DND-41 (cell line): ENCODE data around the gene NT5M.
A peak's percentile ranks its signal among the peaks of the same experiment; 100 is the strongest.

Source experiments
- ATAC-seq: fragments of 200-7000 bp; cut with Tn5 transposase; 3 replicates; pipeline ENCODE4 v1.9.1; 2021; ENCODE audit warnings: low read depth; ENCODE audit not compliant: insufficient read depth
- DNase-seq: peaks from one replicate; pipeline ENCODE4 v3.0.0-alpha.2; 2020
- H2AFZ ChIP-seq: 2 replicates; pipeline ENCODE4 v1.6.0; 2012; ENCODE audit warnings: low read depth, low read length
- H3K27ac ChIP-seq: 2 replicates; pipeline ENCODE4 v1.5.1; 2012; ENCODE audit warnings: low read length, inconsistent platforms
- H3K27me3 ChIP-seq: fragments of 200-600 bp; sonication (generic); 2 replicates; pipeline ENCODE4 v1.6.0; 2012; ENCODE audit warnings: low read length, mild to moderate bottlenecking, inconsistent platforms; ENCODE audit not compliant: insufficient read depth, poor library complexity
- H3K36me3 ChIP-seq: 2 replicates; pipeline ENCODE4 v1.5.1; 2012; ENCODE audit warnings: low read length, inconsistent platforms; ENCODE audit not compliant: insufficient read depth
- H3K4me1 ChIP-seq: 2 replicates; pipeline ENCODE4 v1.5.1; 2012; ENCODE audit warnings: mild to moderate bottlenecking, low read length; ENCODE audit not compliant: insufficient read depth
- H3K4me2 ChIP-seq: 2 replicates; pipeline ENCODE4 v1.6.0; 2012; ENCODE audit warnings: mild to moderate bottlenecking, moderate library complexity, low read length, inconsistent platforms; ENCODE audit not compliant: insufficient read depth
- H3K4me3 ChIP-seq, 2 experiments: fragments of 200-600 bp in 1 of 2; shearing (Covaris generic) in 1 of 2; 2 replicates each; pipeline ENCODE4 v1.5.1; 2012 to 2016; ENCODE audit warnings: inconsistent platforms in 2 of 2, low read length in 2 of 2, mild to moderate bottlenecking in 2 of 2, low read depth in 1 of 2, moderate library complexity in 1 of 2
- H3K79me2 ChIP-seq: 2 replicates; pipeline ENCODE4 v1.6.0; 2012; ENCODE audit warnings: low read length, inconsistent platforms; ENCODE audit not compliant: insufficient read depth
- H3K9ac ChIP-seq: 2 replicates; pipeline ENCODE4 v1.6.0; 2012; ENCODE audit warnings: low read depth, mild to moderate bottlenecking, inconsistent platforms, low read length, moderate library complexity
- H3K9me3 ChIP-seq: 2 replicates; pipeline ENCODE4 v1.5.1; 2012; ENCODE audit warnings: low read length, moderate library complexity, mild to moderate bottlenecking, inconsistent platforms; ENCODE audit not compliant: insufficient read depth, severe bottlenecking
- H4K20me1 ChIP-seq: 2 replicates; pipeline ENCODE4 v1.6.0; 2012; ENCODE audit warnings: low read length; ENCODE audit not compliant: insufficient read depth
- EZH2 ChIP-seq: IDR thresholded peaks from 3 replicates; pipeline ENCODE4 v1.6.1; 2012; ENCODE audit warnings: borderline replicate concordance, low read depth, mild to moderate bottlenecking, moderate library complexity, low read length, inconsistent platforms; ENCODE audit not compliant: severe bottlenecking
- TF ChIP-seq, protein P1 (sequence below): IDR thresholded peaks from 2 replicates; pipeline ENCODE4 v1.5.1; 2012; ENCODE audit warnings: borderline replicate concordance, low read length, moderate library complexity, mild to moderate bottlenecking; ENCODE audit not compliant: poor library complexity, severe bottlenecking; ENCODE audit errors: extremely low read depth

Gene NT5M

DNA sequence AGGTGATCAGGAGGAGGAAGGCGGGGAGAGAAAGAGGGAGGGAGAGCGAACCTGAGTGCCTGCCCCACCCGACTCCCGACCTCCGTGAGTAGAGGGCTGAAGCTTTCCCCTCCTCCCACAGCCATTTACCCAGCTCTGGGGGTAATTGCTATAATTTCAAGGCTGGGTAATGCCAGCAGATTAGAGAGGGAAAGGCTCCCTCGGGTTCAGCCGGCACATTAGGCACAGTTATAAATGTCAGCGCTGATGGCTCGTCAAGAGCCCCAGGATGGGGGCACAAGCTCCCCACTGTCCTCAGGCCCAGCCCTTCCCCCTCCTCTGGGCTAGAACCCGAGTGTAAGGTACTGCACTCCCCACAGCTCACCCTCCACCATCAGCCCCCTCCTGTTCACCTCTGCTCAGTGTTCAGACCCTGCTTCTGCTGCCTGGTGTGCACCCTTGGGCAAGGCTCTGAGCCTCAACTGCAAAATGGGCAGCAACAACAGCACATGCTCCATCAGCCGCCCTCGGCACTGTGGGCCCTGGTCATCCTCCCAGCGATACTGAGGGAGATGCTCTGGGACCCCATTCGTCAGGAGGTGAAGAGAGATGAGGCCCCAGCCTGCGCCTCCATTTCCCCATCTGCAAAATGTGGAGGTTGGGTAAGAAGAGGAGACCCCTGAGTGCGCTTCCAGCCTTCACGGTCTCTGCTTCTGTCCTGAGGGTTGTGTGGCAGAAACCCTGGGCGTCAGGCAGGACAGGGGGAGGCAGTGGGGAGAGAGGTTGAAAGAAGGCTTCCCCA, 77.2 kb downstream of the NT5M start:
- H3K9ac ChIP-seq, result no peak overlapping the region
- H3K4me1 ChIP-seq, result no peaks in the 10 kb centered on the region
- DNase-seq (no peak), ATAC-seq (no peak)
- no peak overlapping the region for H3K4me2 ChIP-seq
- H2AFZ ChIP-seq, result no peak overlapping the region
- no peak overlapping the region for H3K4me3 ChIP-seq
- H3K9me3 ChIP-seq, result no peaks in the 10 kb centered on the region
- no peak for TF ChIP-seq EZH2
- TF ChIP-seq, protein P1, sequence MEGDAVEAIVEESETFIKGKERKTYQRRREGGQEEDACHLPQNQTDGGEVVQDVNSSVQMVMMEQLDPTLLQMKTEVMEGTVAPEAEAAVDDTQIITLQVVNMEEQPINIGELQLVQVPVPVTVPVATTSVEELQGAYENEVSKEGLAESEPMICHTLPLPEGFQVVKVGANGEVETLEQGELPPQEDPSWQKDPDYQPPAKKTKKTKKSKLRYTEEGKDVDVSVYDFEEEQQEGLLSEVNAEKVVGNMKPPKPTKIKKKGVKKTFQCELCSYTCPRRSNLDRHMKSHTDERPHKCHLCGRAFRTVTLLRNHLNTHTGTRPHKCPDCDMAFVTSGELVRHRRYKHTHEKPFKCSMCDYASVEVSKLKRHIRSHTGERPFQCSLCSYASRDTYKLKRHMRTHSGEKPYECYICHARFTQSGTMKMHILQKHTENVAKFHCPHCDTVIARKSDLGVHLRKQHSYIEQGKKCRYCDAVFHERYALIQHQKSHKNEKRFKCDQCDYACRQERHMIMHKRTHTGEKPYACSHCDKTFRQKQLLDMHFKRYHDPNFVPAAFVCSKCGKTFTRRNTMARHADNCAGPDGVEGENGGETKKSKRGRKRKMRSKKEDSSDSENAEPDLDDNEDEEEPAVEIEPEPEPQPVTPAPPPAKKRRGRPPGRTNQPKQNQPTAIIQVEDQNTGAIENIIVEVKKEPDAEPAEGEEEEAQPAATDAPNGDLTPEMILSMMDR, result no peak
- no peaks in the 10 kb centered on the region for H4K20me1 ChIP-seq
- H3K79me2 ChIP-seq, result no peaks in the 10 kb centered on the region
- 0 out of 2 replicates have a peak overlapping the region, but pooled peaks have one; percentile 19 for H3K27ac ChIP-seq
- no peaks in the 10 kb centered on the region for H3K27me3 ChIP-seq
- no peaks in the 10 kb centered on the region for H3K36me3 ChIP-seq

DNA sequence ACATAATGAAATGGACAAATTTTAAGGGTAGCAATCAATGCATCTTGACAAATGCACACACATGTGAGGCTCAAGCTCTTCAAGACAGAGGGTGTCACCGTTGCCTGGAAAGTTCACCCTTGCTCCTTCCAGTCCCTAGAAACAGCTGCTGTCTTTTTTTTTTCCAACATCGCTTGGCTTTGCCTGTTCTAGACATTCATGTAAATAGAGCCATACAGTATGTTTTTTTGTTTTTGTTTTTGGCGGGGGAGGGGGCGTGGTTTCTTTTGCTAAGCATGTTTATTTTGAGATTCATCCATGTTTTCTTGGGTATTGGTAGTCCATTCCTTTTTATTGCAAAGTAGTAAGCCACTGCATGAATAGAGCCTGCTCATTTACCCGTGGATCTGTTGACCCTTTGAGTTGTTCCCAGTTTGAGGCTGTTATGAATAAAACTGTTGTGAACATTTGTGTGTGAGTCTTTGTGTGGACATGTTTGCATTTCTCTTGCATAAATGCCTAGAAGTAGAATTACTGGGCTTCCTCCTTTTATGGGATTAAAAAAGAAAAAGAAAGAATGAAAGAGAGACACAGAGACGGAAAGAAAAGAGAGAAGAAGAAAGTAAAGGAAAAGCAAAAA, 78.4 kb downstream of the NT5M start:
- H3K27me3 ChIP-seq, result no peaks in the 10 kb centered on the region
- DNase-seq (no peak), ATAC-seq (no peak)
- no peaks in the 10 kb centered on the region; the same call in 1 of the 2 replicates for H3K4me1 ChIP-seq
- H3K9ac ChIP-seq, result no peak overlapping the region
- no peaks in the 10 kb centered on the region for H3K36me3 ChIP-seq
- H3K79me2 ChIP-seq, result no peaks in the 10 kb centered on the region
- no peak overlapping the region for H3K4me3 ChIP-seq
- no peak overlapping the region for H3K4me2 ChIP-seq
- no peaks in the 10 kb centered on the region for H3K9me3 ChIP-seq
- no peak overlapping the region for H3K27ac ChIP-seq
- no peaks in the 10 kb centered on the region for H4K20me1 ChIP-seq
- H2AFZ ChIP-seq, result no peak overlapping the region
- TF ChIP-seq, protein P1, result peak; percentile 13
- no peak for TF ChIP-seq EZH2

DNA sequence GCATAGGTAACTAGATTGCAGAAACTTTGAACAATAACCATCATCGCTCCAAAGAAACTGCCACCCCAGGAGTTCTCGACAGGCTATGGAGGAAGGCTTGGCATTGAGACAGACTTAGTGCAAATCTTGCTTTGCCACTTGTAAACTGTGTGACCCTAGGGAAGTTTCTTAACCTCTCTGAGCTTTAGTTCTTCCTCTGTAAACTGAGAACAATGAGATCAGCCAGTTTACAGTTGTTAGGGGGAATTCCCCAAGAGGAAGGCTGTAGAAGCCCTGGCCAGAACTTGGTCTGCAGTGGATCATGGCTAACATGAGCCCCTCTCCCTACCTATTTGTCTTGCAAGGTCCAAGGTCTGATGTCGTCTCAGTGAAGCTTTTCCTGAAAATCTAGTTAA, 78.9 kb downstream of the NT5M start:
- H3K4me3 ChIP-seq, result no peak overlapping the region
- H3K9ac ChIP-seq, result no peak overlapping the region
- H4K20me1 ChIP-seq, result no peaks in the 10 kb centered on the region
- no peaks in the 10 kb centered on the region; the same call in 1 of the 2 replicates for H3K4me1 ChIP-seq
- ATAC-seq, result no peak
- H3K36me3 ChIP-seq, result no peaks in the 10 kb centered on the region
- no peak for DNase-seq
- H3K9me3 ChIP-seq, result no peaks in the 10 kb centered on the region
- no peaks in the 10 kb centered on the region for H3K79me2 ChIP-seq
- H3K4me2 ChIP-seq, result no peak overlapping the region
- no peaks in the 10 kb centered on the region for H3K27me3 ChIP-seq
- no peak overlapping the region for H3K27ac ChIP-seq
- H2AFZ ChIP-seq, result no peak overlapping the region
- TF ChIP-seq, protein P1, result no peak
- TF ChIP-seq EZH2, result no peak
